IMR-90 (cell line): Measurements from ENCODE around the gene CCN5. TPM values are rescaled to one million over a fixed set of nuclear protein-coding genes. Genes with fewer than 3 reads are reported as not detected.

Source experiments
- ATAC-seq: fragments of 200-7000 bp; cut with Tn5 transposase; 2 replicates; pipeline ENCODE4 v1.9.1; 2020; ENCODE audit warnings: low read depth, mild to moderate bottlenecking, moderate library complexity
- BruUV-seq: library from RNA; stranded (reverse); fragments of 400-500 nt; replicated peaks from 2 replicates; lab custom pipeline; 2021; lab: Mats Ljungman, UMichigan
- CTCF ChIA-PET: fragments of 300-600 bp; formaldehyde crosslinking; extraction: SDS; loops from one replicate; lab custom pipeline; 2021; ENCODE audit warnings: antibody characterized with exemption; lab: Yijun Ruan, JAX
- POLR2A ChIA-PET: fragments of 300-600 bp; sonication (Branson Sonifier 250); formaldehyde crosslinking; loops from one replicate; lab custom pipeline; 2022; ENCODE audit warnings: antibody characterized with exemption; ENCODE audit not compliant: unreplicated experiment; lab: Charles Lee
- DNase-seq: peaks from one replicate; pipeline ENCODE4 v3.0.0; 2013
- H2AFZ ChIP-seq: replicated peaks from 2 replicates; pipeline ENCODE3; 2013; ENCODE audit warnings: low read length, mild to moderate bottlenecking; ENCODE audit not compliant: poor library complexity
- H2AK5ac ChIP-seq: 2 replicates; pipeline ENCODE4 v1.6.1; 2013; ENCODE audit warnings: low read depth, low read length, inconsistent platforms
- H2AK9ac ChIP-seq: replicated peaks from 2 replicates; pipeline ENCODE3; 2013; ENCODE audit warnings: mild to moderate bottlenecking, low read depth, low read length, moderate library complexity; ENCODE audit not compliant: poor library complexity
- H2BK120ac ChIP-seq: 2 replicates; pipeline ENCODE4 v1.6.1; 2013; ENCODE audit warnings: low read depth, low read length, inconsistent platforms
- H2BK15ac ChIP-seq: 3 replicates; pipeline ENCODE4 v1.6.1; 2013; ENCODE audit warnings: low read depth, low read length, inconsistent platforms
- H2BK20ac ChIP-seq: 2 replicates; pipeline ENCODE4 v1.6.1; 2013; ENCODE audit warnings: low read depth, mild to moderate bottlenecking, inconsistent platforms, low read length, moderate library complexity
- H2BK5ac ChIP-seq: 2 replicates; pipeline ENCODE4 v1.6.1; 2013; ENCODE audit warnings: mild to moderate bottlenecking, low read depth, low read length, inconsistent platforms; ENCODE audit not compliant: poor library complexity, severe bottlenecking
- H3K14ac ChIP-seq: replicated peaks from 2 replicates; pipeline ENCODE4 v1.6.1; 2013; ENCODE audit warnings: low read depth, low read length, inconsistent platforms
- H3K18ac ChIP-seq: 2 replicates; pipeline ENCODE4 v1.6.1; 2013; ENCODE audit warnings: low read depth, low read length, control low read depth
- H3K23ac ChIP-seq: 2 replicates; pipeline ENCODE4 v1.6.1; 2013; ENCODE audit warnings: low read depth, low read length, inconsistent platforms
- H3K27ac ChIP-seq: 2 replicates; pipeline ENCODE4 v1.5.1; 2013; ENCODE audit warnings: mild to moderate bottlenecking, control low read depth, low read length; ENCODE audit not compliant: insufficient read depth
- H3K27me3 ChIP-seq: 2 replicates; pipeline ENCODE4 v1.6.1; 2013; ENCODE audit warnings: low read length; ENCODE audit not compliant: control insufficient read depth, insufficient read depth
- H3K36me3 ChIP-seq: 2 replicates; pipeline ENCODE4 v1.6.1; 2013; ENCODE audit warnings: low read length, mixed read lengths; ENCODE audit not compliant: control insufficient read depth, insufficient read depth
- H3K4ac ChIP-seq: 2 replicates; pipeline ENCODE4 v1.6.1; 2013; ENCODE audit warnings: low read depth, low read length, inconsistent platforms
- H3K4me1 ChIP-seq: 2 replicates; pipeline ENCODE4 v1.6.1; 2013; ENCODE audit warnings: low read length, mixed read lengths; ENCODE audit not compliant: control insufficient read depth, insufficient read depth
- H3K4me2 ChIP-seq: 2 replicates; pipeline ENCODE4 v1.6.1; 2013; ENCODE audit warnings: low read depth, mild to moderate bottlenecking, control low read depth, low read length, moderate library complexity
- H3K4me3 ChIP-seq: 2 replicates; pipeline ENCODE4 v1.5.1; 2013; ENCODE audit warnings: low read depth, mild to moderate bottlenecking, control low read depth, low read length, moderate library complexity; ENCODE audit not compliant: insufficient read depth
- H3K56ac ChIP-seq: 2 replicates; pipeline ENCODE4 v1.6.1; 2013; ENCODE audit warnings: low read length, inconsistent platforms; ENCODE audit not compliant: insufficient read depth; ENCODE audit errors: extremely low read depth
- H3K79me1 ChIP-seq, 2 experiments: 2 replicates each; pipeline ENCODE4 v1.6.1; 2013; ENCODE audit warnings: low read length in 2 of 2, inconsistent platforms in 1 of 2, low read depth in 1 of 2
- H3K9ac ChIP-seq: 2 replicates; pipeline ENCODE4 v1.6.1; 2013; ENCODE audit warnings: low read depth, low read length, control low read depth
- H3K9me1 ChIP-seq: 2 replicates; pipeline ENCODE4 v1.6.1; 2013; ENCODE audit warnings: low read length, inconsistent platforms; ENCODE audit not compliant: insufficient read depth
- H3K9me3 ChIP-seq: 2 replicates; pipeline ENCODE4 v1.6.1; 2013; ENCODE audit warnings: low read length; ENCODE audit not compliant: control insufficient read depth, insufficient read depth
- H4K20me1 ChIP-seq: 2 replicates; pipeline ENCODE4 v1.6.1; 2013; ENCODE audit warnings: low read length, inconsistent platforms; ENCODE audit not compliant: insufficient read depth
- H4K5ac ChIP-seq: 2 replicates; pipeline ENCODE4 v1.6.1; 2013; ENCODE audit warnings: mild to moderate bottlenecking, low read depth, low read length, control low read depth
- H4K8ac ChIP-seq, 2 experiments: 2 replicates each; pipeline ENCODE4 v1.6.1; 2013; ENCODE audit warnings: low read depth in 2 of 2, low read length in 2 of 2, control low read depth in 1 of 2, inconsistent platforms in 1 of 2
- H4K91ac ChIP-seq: 2 replicates; pipeline ENCODE4 v1.6.1; 2013; ENCODE audit warnings: low read depth, low read length, inconsistent platforms; ENCODE audit not compliant: insufficient read depth
- BHLHE40 ChIP-seq: fragments of 150-350 bp; IDR thresholded peaks from 2 replicates; pipeline ENCODE4 v1.6.1; 2016; ENCODE audit warnings: mild to moderate bottlenecking, low read depth, low read length
- CEBPB ChIP-seq: IDR thresholded peaks from 2 replicates; pipeline ENCODE4 v1.6.1; 2012; ENCODE audit warnings: low read depth, low read length, improper control_type of control experiment
- CHD1 ChIP-seq: IDR thresholded peaks from 2 replicates; pipeline ENCODE4 v1.6.1; 2012; ENCODE audit warnings: low read depth, low read length, improper control_type of control experiment
- MAZ ChIP-seq: IDR thresholded peaks from 2 replicates; pipeline ENCODE4 v1.6.1; 2012; ENCODE audit warnings: low read depth, mild to moderate bottlenecking, low read length, improper control_type of control experiment, moderate library complexity, borderline replicate concordance
- MXI1 ChIP-seq: IDR thresholded peaks from 2 replicates; pipeline ENCODE4 v1.6.1; 2012; ENCODE audit warnings: low read depth, mild to moderate bottlenecking, low read length, moderate library complexity, borderline replicate concordance
- NFE2L2 ChIP-seq: fragments of 150-350 bp; IDR thresholded peaks from 2 replicates; pipeline ENCODE4 v1.6.1; 2016; ENCODE audit warnings: low read depth, mild to moderate bottlenecking, low read length
- RCOR1 ChIP-seq: IDR thresholded peaks from 2 replicates; pipeline ENCODE4 v1.6.1; 2012; ENCODE audit warnings: mild to moderate bottlenecking, low read length, improper control_type of control experiment; ENCODE audit not compliant: insufficient replicate concordance
- RFX5 ChIP-seq: IDR thresholded peaks from 2 replicates; pipeline ENCODE4 v1.8.0; 2012; ENCODE audit warnings: low read depth, mild to moderate bottlenecking, low read length, moderate library complexity
- SMC3 ChIP-seq: fragments of 150-350 bp; IDR thresholded peaks from 2 replicates; pipeline ENCODE4 v1.6.1; 2016; ENCODE audit warnings: low read depth, mild to moderate bottlenecking, antibody characterized with exemption, low read length, moderate library complexity
- WGBS, 2 experiments: methylation state at CpG; one replicate each; pipeline versions ENCODE4 v1.1.5 to v1.1.7; 2013; ENCODE audit warnings: missing lambda C conversion rate in 2 of 2; ENCODE audit not compliant: insufficient read length in 1 of 2; ENCODE audit errors: extremely low coverage in 2 of 2; 5-methylcytosine and 5-hydroxymethylcytosine counted together
- dilution Hi-C: fragments of 300-500 bp; cut with HindIII; formaldehyde crosslinking; loops from one replicate; pipeline ENCODE4 v1.14.3; 2018; ENCODE audit warnings: low sequenced_read_pairs; ENCODE audit not compliant: unreplicated experiment
- in situ Hi-C: fragments of 300-500 bp; cut with MboI; formaldehyde crosslinking; loops from 3 replicates; pipeline ENCODE4 v1.14.3; 2019; ENCODE audit warnings: low sequenced_read_pairs, inconsistent platforms, mixed read lengths
- intact Hi-C: fragments of 100-400 bp; cut with micrococcal nuclease; formaldehyde crosslinking; loops from 2 replicates; pipeline ENCODE4 v1.10.0; 2022
- polyA plus RNA-seq, 3 experiments: library from polyadenylated mRNA; depleted of rRNA; stranded (reverse); fragments of >200 nt; gene quantifications; 2 replicates each; pipeline ENCODE4 v1.2.3, GENCODE V29; 2012; ENCODE audit warnings: low replicate concordance in 1 of 3
- total RNA-seq: library from RNA; depleted of rRNA; stranded (reverse); fragments of >200 nt; gene quantifications from 2 replicates; pipeline ENCODE4 v1.2.3, GENCODE V29; 2012

The CCN5 gene
- total and polyA plus RNA-seq, 2 of the 4 experiments (the other 2 are of a cell fraction), result not detected

DNA sequence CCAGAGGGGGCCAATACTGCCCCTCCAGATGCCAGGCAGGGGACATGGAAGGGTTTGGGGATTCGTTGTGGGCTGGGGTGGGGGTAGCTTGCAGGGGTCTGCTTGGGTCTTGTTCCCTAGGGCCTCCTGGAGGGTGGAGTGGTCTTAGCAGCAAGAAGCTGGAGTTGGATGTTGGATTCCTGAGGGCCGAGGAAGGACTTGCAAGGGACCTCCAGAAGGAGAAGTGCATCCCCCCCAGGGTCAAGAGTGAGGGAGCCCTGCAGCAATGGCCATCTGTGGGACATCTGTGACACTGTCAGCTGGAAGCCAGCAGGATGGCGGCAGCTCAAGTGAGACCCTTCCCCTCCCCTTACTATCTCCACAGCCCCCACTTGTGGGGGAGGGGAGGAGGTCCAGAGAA lies 25.4 kb upstream of the CCN5 start:
- Histone ChIP-seq H4K91ac (no peak overlapping the region; the same call in 1 of the 2 replicates), H3K79me1 (no peaks in the 10 kb centered on the region), H4K5ac (no peak overlapping the region), H4K8ac (no peak overlapping the region), H3K14ac (no peak overlapping the region), H3K27ac (no peak overlapping the region), H3K9ac (no peak overlapping the region), H3K9me3 (peaks cover 3% of the 10 kb centered on the region; the same call in 1 of the 2 replicates), H3K56ac (no peak overlapping the region), H2AK9ac (no peak overlapping the region), H3K4ac (no peak overlapping the region), H3K27me3 (peaks cover 3% of the 10 kb centered on the region; the same call in 1 of the 2 replicates), H3K18ac (no peak overlapping the region), H4K20me1 (peaks cover 2% of the 10 kb centered on the region; the same call in 1 of the 2 replicates), H3K36me3 (no peaks in the 10 kb centered on the region), H2BK5ac (no peak overlapping the region), H3K23ac (no peak overlapping the region), H3K4me1 (peaks cover 20% of the 10 kb centered on the region), H3K9me1 (peaks cover 4% of the 10 kb centered on the region; the same call in 1 of the 2 replicates), H2AFZ (peak overlapping the region; percentile 6), H2BK120ac (no peak overlapping the region), H2BK20ac (no peak overlapping the region), H2BK15ac (no peak overlapping the region), H2AK5ac (no peak overlapping the region), H3K4me2 (no peak overlapping the region), H3K4me3 (no peak overlapping the region)
- ChIA-PET CTCF (no interaction called here), POLR2A (no interaction called here)
- in situ Hi-C loops, result loop anchor here (5.0 to 10.0 kb wide), 2 partner anchors 42 to 175 kb away; no protein-coding TSS in a partner anchor
- dilution Hi-C loops, result no loop called here
- no peak for TF ChIP-seq MXI1
- TF ChIP-seq RCOR1, result no peak
- no peak for TF ChIP-seq RFX5
- no peak for TF ChIP-seq NFE2L2
- no peak for TF ChIP-seq CHD1
- no peak for TF ChIP-seq MAZ
- no peak for TF ChIP-seq CEBPB
- no peak for TF ChIP-seq SMC3
- TF ChIP-seq BHLHE40, result no peak
- no CpG with 5 or more reads among the region's 3 CpGs for WGBS, 2 experiments
- DNase-seq (no peak), ATAC-seq (no peak)
- no TSS peak for BruUV-seq
- intact Hi-C loops, result loop anchor here (10.0 kb wide), 1 partner anchor 1085 kb away; no protein-coding TSS in a partner anchor
